IMR-90 (cell line): ENCODE results near the gene KLC4. TPM values are rescaled to one million over a fixed set of nuclear protein-coding genes. Genes with fewer than 3 reads are reported as not detected.

Experiments
- ATAC-seq: fragments of 200-7000 bp; cut with Tn5 transposase; 2 replicates; pipeline ENCODE4 v1.9.1; 2020; ENCODE audit warnings: low read depth, mild to moderate bottlenecking, moderate library complexity
- BruUV-seq: library from RNA; stranded (reverse); fragments of 400-500 nt; replicated peaks from 2 replicates; lab custom pipeline; 2021; lab: Mats Ljungman, UMichigan
- CTCF ChIA-PET: fragments of 300-600 bp; formaldehyde crosslinking; extraction: SDS; loops from one replicate; lab custom pipeline; 2021; ENCODE audit warnings: antibody characterized with exemption; lab: Yijun Ruan, JAX
- POLR2A ChIA-PET: fragments of 300-600 bp; sonication (Branson Sonifier 250); formaldehyde crosslinking; loops from one replicate; lab custom pipeline; 2022; ENCODE audit warnings: antibody characterized with exemption; ENCODE audit not compliant: unreplicated experiment; lab: Charles Lee
- DNase-seq: peaks from one replicate; pipeline ENCODE4 v3.0.0; 2013
- H2AFZ ChIP-seq: replicated peaks from 2 replicates; pipeline ENCODE3; 2013; ENCODE audit warnings: low read length, mild to moderate bottlenecking; ENCODE audit not compliant: poor library complexity
- H2AK5ac ChIP-seq: 2 replicates; pipeline ENCODE4 v1.6.1; 2013; ENCODE audit warnings: low read depth, low read length, inconsistent platforms
- H2AK9ac ChIP-seq: replicated peaks from 2 replicates; pipeline ENCODE3; 2013; ENCODE audit warnings: mild to moderate bottlenecking, low read depth, low read length, moderate library complexity; ENCODE audit not compliant: poor library complexity
- H2BK120ac ChIP-seq: 2 replicates; pipeline ENCODE4 v1.6.1; 2013; ENCODE audit warnings: low read depth, low read length, inconsistent platforms
- H2BK15ac ChIP-seq: 3 replicates; pipeline ENCODE4 v1.6.1; 2013; ENCODE audit warnings: low read depth, low read length, inconsistent platforms
- H2BK20ac ChIP-seq: 2 replicates; pipeline ENCODE4 v1.6.1; 2013; ENCODE audit warnings: low read depth, mild to moderate bottlenecking, inconsistent platforms, low read length, moderate library complexity
- H2BK5ac ChIP-seq: 2 replicates; pipeline ENCODE4 v1.6.1; 2013; ENCODE audit warnings: mild to moderate bottlenecking, low read depth, low read length, inconsistent platforms; ENCODE audit not compliant: poor library complexity, severe bottlenecking
- H3K14ac ChIP-seq: replicated peaks from 2 replicates; pipeline ENCODE4 v1.6.1; 2013; ENCODE audit warnings: low read depth, low read length, inconsistent platforms
- H3K18ac ChIP-seq: 2 replicates; pipeline ENCODE4 v1.6.1; 2013; ENCODE audit warnings: low read depth, low read length, control low read depth
- H3K23ac ChIP-seq: 2 replicates; pipeline ENCODE4 v1.6.1; 2013; ENCODE audit warnings: low read depth, low read length, inconsistent platforms
- H3K27ac ChIP-seq: 2 replicates; pipeline ENCODE4 v1.5.1; 2013; ENCODE audit warnings: mild to moderate bottlenecking, control low read depth, low read length; ENCODE audit not compliant: insufficient read depth
- H3K27me3 ChIP-seq: 2 replicates; pipeline ENCODE4 v1.6.1; 2013; ENCODE audit warnings: low read length; ENCODE audit not compliant: control insufficient read depth, insufficient read depth
- H3K36me3 ChIP-seq: 2 replicates; pipeline ENCODE4 v1.6.1; 2013; ENCODE audit warnings: low read length, mixed read lengths; ENCODE audit not compliant: control insufficient read depth, insufficient read depth
- H3K4ac ChIP-seq: 2 replicates; pipeline ENCODE4 v1.6.1; 2013; ENCODE audit warnings: low read depth, low read length, inconsistent platforms
- H3K4me1 ChIP-seq: 2 replicates; pipeline ENCODE4 v1.6.1; 2013; ENCODE audit warnings: low read length, mixed read lengths; ENCODE audit not compliant: control insufficient read depth, insufficient read depth
- H3K4me2 ChIP-seq: 2 replicates; pipeline ENCODE4 v1.6.1; 2013; ENCODE audit warnings: low read depth, mild to moderate bottlenecking, control low read depth, low read length, moderate library complexity
- H3K4me3 ChIP-seq: 2 replicates; pipeline ENCODE4 v1.5.1; 2013; ENCODE audit warnings: low read depth, mild to moderate bottlenecking, control low read depth, low read length, moderate library complexity; ENCODE audit not compliant: insufficient read depth
- H3K56ac ChIP-seq: 2 replicates; pipeline ENCODE4 v1.6.1; 2013; ENCODE audit warnings: low read length, inconsistent platforms; ENCODE audit not compliant: insufficient read depth; ENCODE audit errors: extremely low read depth
- H3K79me1 ChIP-seq, 2 experiments: 2 replicates each; pipeline ENCODE4 v1.6.1; 2013; ENCODE audit warnings: low read length in 2 of 2, inconsistent platforms in 1 of 2, low read depth in 1 of 2
- H3K9ac ChIP-seq: 2 replicates; pipeline ENCODE4 v1.6.1; 2013; ENCODE audit warnings: low read depth, low read length, control low read depth
- H3K9me1 ChIP-seq: 2 replicates; pipeline ENCODE4 v1.6.1; 2013; ENCODE audit warnings: low read length, inconsistent platforms; ENCODE audit not compliant: insufficient read depth
- H3K9me3 ChIP-seq: 2 replicates; pipeline ENCODE4 v1.6.1; 2013; ENCODE audit warnings: low read length; ENCODE audit not compliant: control insufficient read depth, insufficient read depth
- H4K20me1 ChIP-seq: 2 replicates; pipeline ENCODE4 v1.6.1; 2013; ENCODE audit warnings: low read length, inconsistent platforms; ENCODE audit not compliant: insufficient read depth
- H4K5ac ChIP-seq: 2 replicates; pipeline ENCODE4 v1.6.1; 2013; ENCODE audit warnings: mild to moderate bottlenecking, low read depth, low read length, control low read depth
- H4K8ac ChIP-seq, 2 experiments: 2 replicates each; pipeline ENCODE4 v1.6.1; 2013; ENCODE audit warnings: low read depth in 2 of 2, low read length in 2 of 2, control low read depth in 1 of 2, inconsistent platforms in 1 of 2
- H4K91ac ChIP-seq: 2 replicates; pipeline ENCODE4 v1.6.1; 2013; ENCODE audit warnings: low read depth, low read length, inconsistent platforms; ENCODE audit not compliant: insufficient read depth
- BHLHE40 ChIP-seq: fragments of 150-350 bp; IDR thresholded peaks from 2 replicates; pipeline ENCODE4 v1.6.1; 2016; ENCODE audit warnings: mild to moderate bottlenecking, low read depth, low read length
- CEBPB ChIP-seq: IDR thresholded peaks from 2 replicates; pipeline ENCODE4 v1.6.1; 2012; ENCODE audit warnings: low read depth, low read length, improper control_type of control experiment
- CHD1 ChIP-seq: IDR thresholded peaks from 2 replicates; pipeline ENCODE4 v1.6.1; 2012; ENCODE audit warnings: low read depth, low read length, improper control_type of control experiment
- CTCF ChIP-seq: conservative IDR thresholded peaks from 2 replicates; pipeline ENCODE4 v1.5.1; 2012; ENCODE audit warnings: mild to moderate bottlenecking, low read depth, low read length, improper control_type of control experiment
- ELK1 ChIP-seq: fragments of 150-350 bp; IDR thresholded peaks from 2 replicates; pipeline ENCODE4 v1.6.1; 2016; ENCODE audit warnings: low read depth, mild to moderate bottlenecking, low read length, moderate library complexity, borderline replicate concordance
- FOS ChIP-seq: fragments of 150-350 bp; IDR thresholded peaks from 2 replicates; pipeline ENCODE4 v1.6.1; 2016; ENCODE audit warnings: low read depth, low read length
- MAFK ChIP-seq: IDR thresholded peaks from 2 replicates; pipeline ENCODE4 v1.6.1; 2012; ENCODE audit warnings: low read depth, low read length, improper control_type of control experiment
- MXI1 ChIP-seq: IDR thresholded peaks from 2 replicates; pipeline ENCODE4 v1.6.1; 2012; ENCODE audit warnings: low read depth, mild to moderate bottlenecking, low read length, moderate library complexity, borderline replicate concordance
- NFE2L2 ChIP-seq: fragments of 150-350 bp; IDR thresholded peaks from 2 replicates; pipeline ENCODE4 v1.6.1; 2016; ENCODE audit warnings: low read depth, mild to moderate bottlenecking, low read length
- POLR2A ChIP-seq: IDR thresholded peaks from 2 replicates; pipeline ENCODE4 v1.6.1; 2012; ENCODE audit warnings: mild to moderate bottlenecking, low read depth, low read length
- RCOR1 ChIP-seq: IDR thresholded peaks from 2 replicates; pipeline ENCODE4 v1.6.1; 2012; ENCODE audit warnings: mild to moderate bottlenecking, low read length, improper control_type of control experiment; ENCODE audit not compliant: insufficient replicate concordance
- RFX5 ChIP-seq: IDR thresholded peaks from 2 replicates; pipeline ENCODE4 v1.8.0; 2012; ENCODE audit warnings: low read depth, mild to moderate bottlenecking, low read length, moderate library complexity
- SMC3 ChIP-seq: fragments of 150-350 bp; IDR thresholded peaks from 2 replicates; pipeline ENCODE4 v1.6.1; 2016; ENCODE audit warnings: low read depth, mild to moderate bottlenecking, antibody characterized with exemption, low read length, moderate library complexity
- USF2 ChIP-seq: fragments of 150-350 bp; IDR thresholded peaks from 2 replicates; pipeline ENCODE4 v1.6.1; 2017; ENCODE audit warnings: mild to moderate bottlenecking, antibody characterized with exemption, low read length, low read depth
- WGBS, 2 experiments: methylation state at CpG; one replicate each; pipeline versions ENCODE4 v1.1.5 to v1.1.7; 2013; ENCODE audit warnings: missing lambda C conversion rate in 2 of 2; ENCODE audit not compliant: insufficient read length in 1 of 2; ENCODE audit errors: extremely low coverage in 2 of 2; 5-methylcytosine and 5-hydroxymethylcytosine counted together
- dilution Hi-C: fragments of 300-500 bp; cut with HindIII; formaldehyde crosslinking; loops from one replicate; pipeline ENCODE4 v1.14.3; 2018; ENCODE audit warnings: low sequenced_read_pairs; ENCODE audit not compliant: unreplicated experiment
- in situ Hi-C: fragments of 300-500 bp; cut with MboI; formaldehyde crosslinking; loops from 3 replicates; pipeline ENCODE4 v1.14.3; 2019; ENCODE audit warnings: low sequenced_read_pairs, inconsistent platforms, mixed read lengths
- intact Hi-C: fragments of 100-400 bp; cut with micrococcal nuclease; formaldehyde crosslinking; loops from 2 replicates; pipeline ENCODE4 v1.10.0; 2022
- polyA plus RNA-seq, 3 experiments: library from polyadenylated mRNA; depleted of rRNA; stranded (reverse); fragments of >200 nt; gene quantifications; 2 replicates each; pipeline ENCODE4 v1.2.3, GENCODE V29; 2012; ENCODE audit warnings: low replicate concordance in 1 of 3
- total RNA-seq: library from RNA; depleted of rRNA; stranded (reverse); fragments of >200 nt; gene quantifications from 2 replicates; pipeline ENCODE4 v1.2.3, GENCODE V29; 2012

KLC4 gene
- total and polyA plus RNA-seq, 2 of the 4 experiments (the other 2 are of a cell fraction): 10.9 to 13.0 TPM

- ChIA-PET POLR2A (no interaction called here), CTCF (no interaction called here)
- H2AK5ac ChIP-seq: peak overlapping the region; percentile 33
- no peaks in the 10 kb centered on the region for H3K36me3 ChIP-seq
- H2BK5ac ChIP-seq: peak overlapping the region; percentile 17
- peaks cover 64% of the 10 kb centered on the region for H4K20me1 ChIP-seq
- H2BK15ac ChIP-seq: no peak overlapping the region; the same call in 2 of the 3 replicates
- H2BK120ac ChIP-seq: peak overlapping the region; percentile 28; the same call in 1 of the 2 replicates
- H4K8ac ChIP-seq: peak overlapping the region; percentile 51 to 72; a peak in 3 of 4 replicates
- intact Hi-C loops: loop anchor here (2.0 kb wide), 1 partner anchor 13 kb away; the partner anchor contains the start of gene PTK7
- H3K27ac ChIP-seq: peak overlapping the region; percentile 65
- WGBS, 2 experiments: 20% methylated on average over 2 of the region's 8 CpGs; no CpG with 5 or more reads in 1 of the 2 experiments
- peak overlapping the region; percentile 46 for H4K5ac ChIP-seq
- peak overlapping the region; percentile 37; the same call in 1 of the 2 replicates for H3K9ac ChIP-seq
- peak overlapping the region; percentile 7; the same call in 1 of the 2 replicates for H2BK20ac ChIP-seq
- peak overlapping the region; percentile 62 for H3K4ac ChIP-seq
- ATAC-seq (peak; percentile 84), DNase-seq (peak; percentile 43)
- H3K18ac ChIP-seq: peak overlapping the region; percentile 13; the same call in 1 of the 2 replicates
- H3K4me2 ChIP-seq: peak overlapping the region; percentile 65
- H3K4me1 ChIP-seq: peaks cover 32% of the 10 kb centered on the region
- dilution Hi-C loops: no loop called here
- H3K9me3 ChIP-seq: no peaks in the 10 kb centered on the region
- H2AK9ac ChIP-seq: peak overlapping the region; percentile 66
- H3K4me3 ChIP-seq: no peak overlapping the region
- H3K79me1 ChIP-seq: peaks cover 36 to 86% of the 10 kb centered on the region in 2 experiments
- H3K23ac ChIP-seq: peak overlapping the region; percentile 10; the same call in 1 of the 2 replicates
- H3K14ac ChIP-seq: peak overlapping the region; percentile 27; the same call in 1 of the 2 replicates
- no peak overlapping the region for H2AFZ ChIP-seq
- BruUV-seq: no TSS peak
- no peak overlapping the region; the same call in 1 of the 2 replicates for H3K56ac ChIP-seq
- H3K27me3 ChIP-seq: no peaks in the 10 kb centered on the region
- H4K91ac ChIP-seq: 0 out of 2 replicates have a peak overlapping the region, but pooled peaks have one; percentile 46
- peaks cover 13% of the 10 kb centered on the region for H3K9me1 ChIP-seq
- in situ Hi-C loops: no loop called here
- no peak for TF ChIP-seq ELK1
- no peak for TF ChIP-seq RFX5
- no peak for TF ChIP-seq MAFK
- TF ChIP-seq MXI1: no peak
- no peak for TF ChIP-seq NFE2L2
- no peak for TF ChIP-seq BHLHE40
- TF ChIP-seq FOS: no peak
- no peak for TF ChIP-seq POLR2A
- no peak for TF ChIP-seq SMC3
- no peak for TF ChIP-seq USF2
- no peak for TF ChIP-seq RCOR1
- TF ChIP-seq CHD1: no peak
- no peak for TF ChIP-seq CEBPB
- no peak for TF ChIP-seq CTCF
Observed at GRCh38 chr6:43089874-43090558, 30.6 kb downstream of the KLC4 start.
